Tibial artery (tissue), 4 donors: Measurements from ENCODE around the gene RBM11.

ENCODE experiments used
- DNase-seq, 2 donors: peaks; one replicate each; pipeline ENCODE4 v3.0.0-alpha.2; 2019
- H3K27ac ChIP-seq, 2 donors: fragments of 200-600 bp; sonication (generic) in 1 of 2; 1 replicate in 1 of 2; 2 replicates in 1 of 2; pipeline ENCODE4 v1.5.1; 2018 to 2019; ENCODE audit warnings: mild to moderate bottlenecking in 1 of 2
- H3K27me3 ChIP-seq, 2 donors: fragments of 200-600 bp; sonication (generic) in 1 of 2; one replicate each; pipeline versions ENCODE4 v1.5.1 to v1.6.0; 2016 to 2019
- H3K36me3 ChIP-seq, 3 donors: fragments of 200-600 bp; sonication (generic) in 2 of 3; one replicate each; pipeline ENCODE4 v1.5.1; 2016 to 2019; ENCODE audit warnings: mild to moderate bottlenecking in 2 of 3
- H3K4me1 ChIP-seq, 4 donors: fragments of 200-600 bp; sonication (generic) in 2 of 4; 1 replicate in 3 of 4; 2 replicates in 1 of 4; pipeline ENCODE4 v1.5.1; 2016 to 2019
- H3K4me3 ChIP-seq, 2 donors: fragments of 200-600 bp; sonication (generic) in 1 of 2; 1 replicate in 1 of 2; 2 replicates in 1 of 2; pipeline ENCODE4 v1.5.1; 2018 to 2019; ENCODE audit warnings: mild to moderate bottlenecking in 2 of 2
- H3K9me3 ChIP-seq, 3 donors: fragments of 200-600 bp; sonication (generic) in 1 of 3; one replicate each; pipeline ENCODE4 v1.5.1; 2016 to 2019
- CTCF ChIP-seq, 2 experiments: fragments of 200-600 bp in 1 of 2; fragments of 450-650 bp in 1 of 2; IDR thresholded peaks; one replicate each; pipeline ENCODE4 v1.5.1; 2017 to 2019; ENCODE audit warnings: antibody characterized with exemption in 2 of 2, mild to moderate bottlenecking in 1 of 2, moderate library complexity in 1 of 2
- intact Hi-C: fragments of 100-400 bp; cut with DNase I; formaldehyde crosslinking; loops from one replicate; pipeline ENCODE4 v1.15.0; 2023; ENCODE audit warnings: low total_unique reads

RBM11 gene

GRCh38 chr21:14243461-14243860 is 27.5 kb downstream of the RBM11 start:
- no peaks in the 10 kb centered on the region for H3K4me1 ChIP-seq
- H3K27ac ChIP-seq, result no peak overlapping the region
- no peaks in the 10 kb centered on the region for H3K36me3 ChIP-seq
- intact Hi-C loops, result no loop called here
- H3K4me3 ChIP-seq, result no peak overlapping the region
- no peaks in the 10 kb centered on the region for H3K27me3 ChIP-seq
- TF ChIP-seq CTCF (IDR thresholded peaks at IDR 0.05), result no peak
- no peak for DNase-seq
- no peaks in the 10 kb centered on the region for H3K9me3 ChIP-seq

GRCh38 chr21:14243874-14244273 is 27.9 kb downstream of the RBM11 start:
- Histone ChIP-seq H3K9me3 (no peaks in the 10 kb centered on the region), H3K4me1 (no peaks in the 10 kb centered on the region), H3K27ac (no peak overlapping the region), H3K36me3 (no peaks in the 10 kb centered on the region), H3K4me3 (no peak overlapping the region), H3K27me3 (no peaks in the 10 kb centered on the region)
- no peak for DNase-seq
- TF ChIP-seq CTCF (IDR thresholded peaks at IDR 0.05), result no peak
- intact Hi-C loops, result no loop called here

- Histone ChIP-seq H3K4me1 (no peaks in the 10 kb centered on the region), H3K9me3 (no peaks in the 10 kb centered on the region), H3K27me3 (no peaks in the 10 kb centered on the region), H3K27ac (no peak overlapping the region), H3K4me3 (no peak overlapping the region), H3K36me3 (no peaks in the 10 kb centered on the region)
- DNase-seq, result no peak
- intact Hi-C loops, result no loop called here
- no peak for TF ChIP-seq CTCF (IDR thresholded peaks at IDR 0.05)
Observed at GRCh38 chr21:14244911-14245310, 29.0 kb downstream of the RBM11 start.

- TF ChIP-seq CTCF (IDR thresholded peaks at IDR 0.05), result no peak
- Histone ChIP-seq H3K4me1 (no peaks in the 10 kb centered on the region), H3K9me3 (no peaks in the 10 kb centered on the region), H3K27ac (no peak overlapping the region), H3K36me3 (no peaks in the 10 kb centered on the region), H3K27me3 (no peaks in the 10 kb centered on the region), H3K4me3 (no peak overlapping the region)
- intact Hi-C loops, result no loop called here
- DNase-seq, result no peak
Observed at GRCh38 chr21:14245711-14246110, 29.8 kb downstream of the RBM11 start.

- DNase-seq, result no peak
- intact Hi-C loops, result no loop called here
- H3K27me3 ChIP-seq, result no peaks in the 10 kb centered on the region
- no peaks in the 10 kb centered on the region for H3K9me3 ChIP-seq
- H3K4me1 ChIP-seq, result no peaks in the 10 kb centered on the region
- no peak for TF ChIP-seq CTCF (IDR thresholded peaks at IDR 0.05)
- no peak overlapping the region for H3K4me3 ChIP-seq
- H3K27ac ChIP-seq, result no peak overlapping the region
- H3K36me3 ChIP-seq, result no peaks in the 10 kb centered on the region
Observed at GRCh38 chr21:14251336-14251735, 35.4 kb downstream of the RBM11 start.

- Histone ChIP-seq H3K4me3 (no peak overlapping the region), H3K27me3 (peaks cover 0 to 2% of the 10 kb centered on the region in 2 donors), H3K36me3 (no peaks in the 10 kb centered on the region), H3K27ac (no peak overlapping the region), H3K4me1 (no peaks in the 10 kb centered on the region), H3K9me3 (no peaks in the 10 kb centered on the region)
- no peak for DNase-seq
- intact Hi-C loops, result loop anchor here (5.0 kb wide), 1 partner anchor 1338 kb away; no protein-coding TSS in a partner anchor
- TF ChIP-seq CTCF (IDR thresholded peaks at IDR 0.05), result peak; percentile 50 to 53
Observed at GRCh38 chr21:14259747-14260146, 43.8 kb downstream of the RBM11 start.
